ENCODE measurements around the gene STX7.

Gene STX7

GRCh38 chr6:132506869-132507808 lies 5.8 kb downstream of the STX7 start:
- DNase-seq: no peak

GRCh38 chr6:132506461-132506860 lies 6.5 kb downstream of the STX7 start:
- no peak for DNase-seq

DNA sequence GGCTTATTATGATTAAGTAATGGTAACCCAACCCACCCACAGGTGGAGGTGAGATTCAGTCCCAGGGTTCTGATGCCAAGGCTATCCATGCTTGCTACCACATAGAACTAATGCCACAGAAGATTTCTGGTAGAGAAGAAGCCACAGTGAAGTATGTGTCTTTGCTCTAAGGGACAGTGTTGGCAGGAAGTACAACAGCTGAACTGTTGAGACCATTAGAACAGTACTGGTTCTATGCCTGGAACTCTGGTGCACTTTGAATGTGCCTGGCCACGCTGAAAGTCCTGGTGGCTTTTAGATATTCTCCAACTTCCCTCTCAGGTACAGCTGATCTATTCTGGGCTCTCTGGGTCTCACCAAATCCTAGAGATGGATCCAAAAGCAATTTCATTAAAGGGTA lies 7.8 kb downstream of the STX7 start:
- DNase-seq: no peak

- DNase-seq: no peak
Measured at GRCh38 chr6:132504757-132505156, 8.2 kb downstream of the STX7 start.

- no peak for DNase-seq
Measured at GRCh38 chr6:132499757-132500156, 13.2 kb downstream of the STX7 start.

DNA sequence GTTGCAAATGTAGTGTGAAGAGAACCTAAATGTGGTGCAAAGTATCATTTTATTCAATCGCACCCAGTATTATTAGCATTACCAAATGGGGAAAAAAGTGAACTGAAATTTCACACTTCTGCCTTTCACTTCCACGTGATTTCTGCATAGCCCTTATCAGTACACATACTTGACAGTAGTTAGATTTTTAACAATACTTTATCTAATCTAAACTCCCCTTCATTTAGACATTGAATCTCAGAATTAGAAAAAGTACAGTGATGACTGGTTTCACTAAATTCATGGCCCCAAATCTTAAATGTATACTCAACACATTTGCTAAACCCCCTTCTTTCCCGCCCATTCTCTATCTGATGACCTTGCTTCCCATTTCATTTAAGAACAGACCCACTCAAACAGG lies 14.3 kb downstream of the STX7 start:
- no peak for DNase-seq

GRCh38 chr6:132496519-132497180 lies 16.3 kb downstream of the STX7 start:
- DNase-seq: no peak

- no peak for DNase-seq
Measured at GRCh38 chr6:132495604-132496079, 17.3 kb downstream of the STX7 start.

DNA sequence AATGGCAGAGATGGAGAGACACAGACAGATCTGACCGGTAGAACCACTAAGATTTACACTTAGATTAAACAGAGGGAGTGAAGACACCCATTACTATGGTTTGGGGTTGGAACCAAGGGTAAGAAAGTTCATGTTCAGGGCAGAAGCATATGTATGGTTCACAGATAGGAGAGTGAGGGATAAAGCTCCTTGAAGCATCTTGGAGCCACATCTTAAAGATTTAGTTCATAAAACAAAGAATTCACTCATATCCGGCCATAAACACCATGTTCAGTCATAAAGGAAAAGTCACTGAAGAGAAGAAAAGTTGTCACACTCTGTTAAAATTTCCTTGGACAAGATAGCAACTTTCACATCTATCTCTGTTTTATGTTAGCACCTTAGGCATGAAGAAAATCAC lies 18.0 kb downstream of the STX7 start:
- DNase-seq: no peak

DNA sequence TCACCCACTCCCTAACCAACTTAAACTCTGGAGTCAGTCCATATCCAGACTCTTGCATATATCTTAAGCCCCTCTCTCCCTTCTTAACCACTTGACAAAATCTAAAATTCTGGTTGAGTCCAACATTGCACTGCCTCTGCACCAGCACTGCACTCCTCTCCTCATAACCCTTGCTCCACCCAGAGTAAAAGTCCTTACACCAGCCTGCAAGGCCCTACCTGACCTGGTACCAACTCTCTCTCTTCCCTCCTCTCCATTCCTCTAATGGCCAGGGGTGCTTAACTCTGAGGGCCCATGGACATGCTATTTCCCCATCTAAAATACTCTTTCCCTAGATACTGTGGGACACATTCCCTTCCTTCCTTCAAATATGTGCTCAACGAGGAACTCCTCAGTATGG lies 21.0 kb downstream of the STX7 start:
- DNase-seq: no peak

DNA sequence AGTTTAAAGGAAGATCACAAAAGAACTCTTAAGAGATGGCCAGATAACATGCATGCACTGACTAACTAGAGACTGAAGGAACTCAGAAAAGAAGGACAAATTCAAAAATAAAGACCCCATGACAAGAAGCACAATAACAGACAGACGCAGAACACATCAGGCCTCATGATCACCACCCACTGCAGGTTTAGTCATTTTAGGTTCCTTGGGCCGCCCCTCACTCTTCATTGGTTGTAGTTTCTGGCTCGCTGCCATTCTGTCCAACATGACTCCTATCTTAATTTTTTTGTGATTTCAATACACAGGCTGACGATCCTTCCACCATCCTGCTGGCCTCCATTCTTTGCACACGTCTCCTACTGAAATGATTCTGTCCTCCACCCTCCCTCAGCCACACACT lies 21.6 kb downstream of the STX7 start:
- no peak for DNase-seq

GRCh38 chr6:132490478-132491204 lies 22.3 kb downstream of the STX7 start:
- no peak for DNase-seq

DNA sequence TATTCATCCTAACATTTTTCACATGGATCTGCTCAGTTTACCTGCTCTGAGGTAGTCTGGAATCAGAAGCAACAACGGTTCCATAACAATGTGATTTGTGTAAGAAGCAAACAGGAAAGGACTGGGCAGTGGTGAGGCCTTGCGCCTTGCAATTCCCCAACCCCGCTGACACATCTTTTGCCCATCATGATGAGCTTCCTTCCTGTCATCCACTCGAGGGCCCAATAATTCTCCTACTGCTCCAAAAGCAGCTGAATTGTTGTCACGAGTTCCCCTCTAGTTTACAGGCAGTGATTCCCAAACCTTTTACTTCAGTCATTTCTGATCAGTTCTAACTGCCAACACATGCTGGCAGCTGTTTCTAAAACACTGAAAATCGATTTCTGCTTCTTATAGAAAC lies 22.9 kb downstream of the STX7 start:
- DNase-seq: no peak

GRCh38 chr6:132489376-132489775 lies 23.5 kb downstream of the STX7 start:
- no peak for DNase-seq

DNA sequence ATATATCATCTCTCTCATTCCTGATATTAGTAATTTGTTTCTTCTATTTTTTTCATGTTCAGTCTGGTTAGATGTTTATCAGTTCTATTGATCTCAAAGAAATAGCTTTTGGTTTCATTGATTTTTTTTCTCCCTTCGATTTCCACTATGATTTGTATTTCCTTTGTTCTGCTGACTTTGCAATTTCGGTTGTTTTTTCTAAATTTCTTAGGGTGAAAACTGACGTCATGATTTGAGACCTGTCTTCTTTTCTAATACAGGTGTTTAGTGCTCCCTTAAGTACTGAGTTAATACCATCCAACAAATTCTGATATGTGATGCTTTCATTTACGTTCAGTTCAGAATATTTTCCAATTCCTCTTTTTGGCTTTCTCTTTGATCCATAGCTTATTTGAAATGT lies 25.2 kb downstream of the STX7 start:
- DNase-seq: no peak

- DNase-seq: no peak
Measured at GRCh38 chr6:132484680-132485018, 28.3 kb downstream of the STX7 start.

DNA sequence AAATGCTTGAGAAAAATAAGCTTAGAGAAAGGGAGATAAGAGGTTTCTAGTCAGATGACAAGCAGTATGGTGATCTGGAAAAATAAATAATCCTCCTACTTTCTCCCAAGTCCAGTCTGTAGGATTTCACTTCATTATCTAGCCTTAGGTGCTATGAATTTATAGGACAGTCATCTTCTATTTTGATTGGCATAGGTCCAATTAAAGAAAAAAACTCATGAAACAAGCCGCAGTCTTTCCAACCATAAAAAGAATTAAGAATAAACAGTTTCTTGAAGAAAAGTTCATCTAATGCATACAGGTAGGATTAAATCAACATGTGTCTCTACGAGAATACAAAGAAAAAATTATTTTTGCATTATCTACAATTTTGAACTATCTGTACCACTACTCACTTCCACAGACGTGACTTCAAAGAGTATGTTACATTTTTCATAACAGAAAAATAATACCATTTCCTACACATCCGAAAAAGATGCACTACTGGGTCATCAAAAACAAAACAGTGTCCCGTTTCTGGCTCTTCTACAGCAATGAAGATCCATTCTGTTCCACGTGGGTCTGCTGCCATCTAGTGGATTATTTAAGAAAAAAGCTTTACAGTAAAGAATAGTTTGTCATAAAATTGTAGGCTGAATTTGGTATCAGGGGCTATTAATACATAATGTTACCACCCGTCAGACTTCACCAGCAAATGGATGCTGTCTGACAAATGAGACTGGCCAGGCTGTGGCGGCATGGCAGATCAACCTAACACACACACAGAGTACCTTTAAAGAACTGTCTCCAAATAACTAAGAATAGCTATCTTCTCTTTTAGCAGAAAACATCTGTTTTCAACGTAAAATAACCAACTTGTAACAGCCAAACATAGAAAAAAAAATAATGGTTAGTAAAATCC lies 28.9 kb downstream of the STX7 start:
- peak; percentile 65 for DNase-seq

DNA sequence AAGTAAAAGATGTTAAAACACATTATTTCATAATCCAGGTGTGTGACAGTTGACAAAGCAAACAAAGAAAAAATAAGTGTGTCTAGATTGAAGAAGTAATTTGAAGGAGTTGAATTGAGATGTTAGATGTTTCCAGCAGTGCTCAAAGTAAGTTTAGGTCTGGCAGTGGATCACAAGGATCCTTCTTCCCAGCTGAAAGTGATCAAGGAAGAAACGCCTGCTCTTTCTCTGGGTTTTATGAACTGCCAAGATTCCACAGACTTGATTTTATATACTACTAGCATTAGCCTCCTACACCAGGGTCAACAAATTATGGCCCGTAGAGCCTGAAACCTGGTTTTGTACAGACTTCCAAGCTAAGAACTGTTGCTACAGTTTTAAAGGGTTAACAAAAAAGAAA lies 30.3 kb downstream of the STX7 start:
- no peak for DNase-seq

- no peak for DNase-seq
Measured at GRCh38 chr6:132481189-132481588, 31.7 kb downstream of the STX7 start.

DNA sequence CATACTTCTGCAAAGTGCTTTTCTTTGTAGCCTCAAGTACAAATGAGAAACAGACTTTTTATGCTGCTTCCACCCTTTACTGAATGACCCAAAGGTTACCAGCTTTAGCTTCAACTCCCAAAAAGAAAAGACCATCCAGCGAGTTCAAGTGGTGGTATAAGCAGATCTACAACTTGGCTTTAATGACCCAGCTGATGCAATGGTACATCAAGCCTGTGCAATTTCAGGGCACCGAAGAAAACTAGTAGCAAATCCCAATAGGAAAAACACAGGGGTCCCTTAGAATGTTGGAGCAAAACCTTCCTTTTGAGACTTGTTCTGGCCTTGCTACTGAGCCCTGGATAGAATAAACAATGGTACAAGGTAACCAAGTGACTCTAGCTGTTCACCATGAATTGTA lies 33.8 kb downstream of the STX7 start:
- DNase-seq: no peak

GRCh38 chr6:132478674-132479073 lies 34.2 kb downstream of the STX7 start:
- DNase-seq: no peak

DNA sequence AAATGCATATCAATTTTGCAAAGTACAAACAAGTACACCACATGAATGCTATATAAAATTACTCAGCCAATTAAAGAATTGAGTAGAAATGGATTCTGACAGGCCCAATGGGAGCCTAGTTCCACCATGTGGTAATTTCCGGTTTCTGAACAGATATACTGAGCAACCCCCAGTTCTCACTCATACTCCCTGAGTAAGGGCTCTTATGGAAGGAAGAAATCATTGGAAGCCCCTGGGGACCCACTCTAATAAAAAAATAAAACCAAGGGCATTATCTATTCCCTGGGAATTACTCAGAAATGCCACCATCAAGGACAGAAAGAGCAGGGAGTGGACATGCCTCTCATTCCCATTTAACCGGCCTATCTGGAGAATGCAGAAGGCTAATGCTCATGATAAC lies 34.6 kb downstream of the STX7 start:
- DNase-seq: no peak

DNA sequence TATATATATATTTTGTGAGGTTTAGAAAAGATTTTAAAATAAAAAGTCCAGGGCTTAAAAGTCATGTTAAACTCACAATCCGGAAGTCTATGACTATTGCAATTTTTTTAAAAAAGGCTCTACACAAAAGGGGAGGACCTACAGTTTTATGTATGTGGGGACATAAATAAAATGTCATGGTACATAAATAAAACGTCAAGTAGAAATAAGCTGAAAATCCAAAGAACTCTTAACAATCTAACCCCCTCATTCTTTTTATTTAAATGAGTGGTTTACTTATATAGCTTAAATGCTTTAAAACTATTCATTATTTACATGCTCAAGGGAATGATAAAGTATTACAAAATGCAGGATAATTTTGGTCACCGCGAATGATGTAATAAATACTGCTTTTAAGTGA lies 36.2 kb downstream of the STX7 start:
- no peak for DNase-seq
